IPS-18a (cell line): ENCODE data around the gene RBBP4.

Experiments used
- H3K27ac ChIP-seq: one replicate; pipeline ENCODE4 v1.5.1; 2013; ENCODE audit warnings: low read length
- H3K27me3 ChIP-seq: one replicate; pipeline ENCODE4 v1.6.1; 2013; ENCODE audit warnings: mild to moderate bottlenecking, low read length; ENCODE audit not compliant: control insufficient read depth, insufficient read depth
- H3K36me3 ChIP-seq: one replicate; pipeline ENCODE4 v1.6.1; 2013; ENCODE audit warnings: low read depth, low read length; ENCODE audit not compliant: control insufficient read depth
- H3K4me1 ChIP-seq: one replicate; pipeline ENCODE4 v1.6.1; 2013; ENCODE audit warnings: low read depth, low read length; ENCODE audit not compliant: control insufficient read depth
- H3K4me3 ChIP-seq: one replicate; pipeline ENCODE4 v1.5.1; 2013; ENCODE audit warnings: low read length
- H3K9ac ChIP-seq: one replicate; pipeline ENCODE4 v1.6.1; 2013; ENCODE audit warnings: mild to moderate bottlenecking, low read length, moderate library complexity
- H3K9me3 ChIP-seq: one replicate; pipeline ENCODE4 v1.6.1; 2013; ENCODE audit warnings: low read depth, low read length; ENCODE audit not compliant: control insufficient read depth

The RBBP4 gene

GRCh38 chr1:32733582-32734321 lies 82.7 kb downstream of the RBBP4 start:
- Histone ChIP-seq H3K27ac (no peak overlapping the region), H3K36me3 (no peaks in the 10 kb centered on the region), H3K9ac (no peak overlapping the region), H3K4me1 (peaks cover 15% of the 10 kb centered on the region), H3K4me3 (no peak overlapping the region), H3K27me3 (peaks cover 7% of the 10 kb centered on the region), H3K9me3 (no peaks in the 10 kb centered on the region)
